A673 (cell line): ENCODE measurements around the gene NFYA. TPM values are rescaled to one million over a fixed set of nuclear protein-coding genes. Genes with fewer than 3 reads are reported as not detected.

Source experiments
- BruUV-seq: library from RNA; stranded (reverse); fragments of 400-500 nt; replicated peaks from 2 replicates; lab custom pipeline; 2021; lab: Mats Ljungman, UMichigan
- CTCF ChIA-PET: fragments of 300-600 bp; sonication (Branson Sonifier 250); formaldehyde crosslinking; loops from one replicate; lab custom pipeline; 2022; ENCODE audit warnings: antibody characterized with exemption; lab: Charles Lee
- POLR2A ChIA-PET: fragments of 300-600 bp; sonication (Branson Sonifier 250); formaldehyde crosslinking; loops from one replicate; lab custom pipeline; 2022; ENCODE audit warnings: antibody characterized with exemption; ENCODE audit not compliant: low non-redundant PET; lab: Charles Lee
- DNase-seq: peaks from one replicate; pipeline ENCODE4 v3.0.0-alpha.2; 2015; ENCODE audit warnings: low spot score
- H3K27ac ChIP-seq: fragments of 200-600 bp; sonication (generic); 2 replicates; pipeline ENCODE4 v1.5.1; 2016; ENCODE audit warnings: mixed run types, low read depth, mild to moderate bottlenecking, mixed read lengths, antibody characterized with exemption, low read length; ENCODE audit not compliant: poor library complexity, severe bottlenecking
- H3K27me3 ChIP-seq: fragments of 200-600 bp; sonication (generic); replicated peaks from 2 replicates; pipeline ENCODE4 v1.6.1; 2017; ENCODE audit warnings: mixed run types, low read depth, mild to moderate bottlenecking, mixed read lengths, antibody characterized with exemption, low read length; ENCODE audit not compliant: insufficient read depth, poor library complexity
- H3K36me3 ChIP-seq: fragments of 200-600 bp; sonication (generic); 2 replicates; pipeline ENCODE4 v1.6.1; 2016; ENCODE audit warnings: mixed run types, mild to moderate bottlenecking, mixed read lengths, antibody characterized with exemption, low read length; ENCODE audit not compliant: insufficient read depth, poor library complexity, severe bottlenecking
- H3K4me1 ChIP-seq: fragments of 200-600 bp; sonication (generic); 2 replicates; pipeline ENCODE4 v1.6.1; 2017; ENCODE audit warnings: mixed run types, mild to moderate bottlenecking, mixed read lengths, antibody characterized with exemption, low read length; ENCODE audit not compliant: insufficient read depth, poor library complexity, severe bottlenecking
- H3K4me3 ChIP-seq: fragments of 200-600 bp; sonication (generic); 2 replicates; pipeline ENCODE4 v1.5.1; 2016; ENCODE audit warnings: low read depth, mixed run types, mild to moderate bottlenecking, mixed read lengths, low read length; ENCODE audit not compliant: poor library complexity, severe bottlenecking
- H3K9me3 ChIP-seq: fragments of 200-600 bp; sonication (generic); 2 replicates; pipeline ENCODE4 v1.6.1; 2016; ENCODE audit warnings: mixed run types, low read depth, mild to moderate bottlenecking, mixed read lengths, antibody characterized with exemption, low read length; ENCODE audit not compliant: poor library complexity, severe bottlenecking
- EZH2 ChIP-seq: fragments of 200-600 bp; sonication (generic); IDR thresholded peaks from 2 replicates; pipeline ENCODE4 v1.6.1; 2017; ENCODE audit warnings: borderline replicate concordance, low read depth, mild to moderate bottlenecking, mixed read lengths, antibody characterized with exemption, low read length; ENCODE audit not compliant: poor library complexity, severe bottlenecking
- intact Hi-C: fragments of 100-400 bp; cut with micrococcal nuclease; formaldehyde crosslinking; loops from one replicate; pipeline ENCODE4 v1.10.0; 2022; ENCODE audit not compliant: unreplicated experiment
- total RNA-seq: library from RNA; stranded (reverse); gene quantifications from 2 replicates; pipeline ENCODE4 v1.2.3, GENCODE V29; 2021
- TF ChIP-seq, protein P1 (sequence below): fragments of 300-800, 200-600 bp; sonication (generic); conservative IDR thresholded peaks from 2 replicates; pipeline ENCODE4 v1.5.1; 2017; ENCODE audit warnings: low read depth, mild to moderate bottlenecking, antibody characterized with exemption, low read length, moderate library complexity, mixed read lengths

Gene NFYA
- total RNA-seq, 1 experiment from 2014 or later = 45.4 TPM

- ChIA-PET CTCF (no interaction called here), POLR2A (no interaction called here)
- intact Hi-C loops = no loop called here
- Histone ChIP-seq H3K4me3 (no peak overlapping the region), H3K27ac (no peak overlapping the region), H3K36me3 (peaks cover 78% of the 10 kb centered on the region), H3K4me1 (no peaks in the 10 kb centered on the region), H3K9me3 (no peaks in the 10 kb centered on the region), H3K27me3 (no peaks in the 10 kb centered on the region)
- DNase-seq = no peak
- BruUV-seq = no TSS peak
- TF ChIP-seq, protein P1, sequence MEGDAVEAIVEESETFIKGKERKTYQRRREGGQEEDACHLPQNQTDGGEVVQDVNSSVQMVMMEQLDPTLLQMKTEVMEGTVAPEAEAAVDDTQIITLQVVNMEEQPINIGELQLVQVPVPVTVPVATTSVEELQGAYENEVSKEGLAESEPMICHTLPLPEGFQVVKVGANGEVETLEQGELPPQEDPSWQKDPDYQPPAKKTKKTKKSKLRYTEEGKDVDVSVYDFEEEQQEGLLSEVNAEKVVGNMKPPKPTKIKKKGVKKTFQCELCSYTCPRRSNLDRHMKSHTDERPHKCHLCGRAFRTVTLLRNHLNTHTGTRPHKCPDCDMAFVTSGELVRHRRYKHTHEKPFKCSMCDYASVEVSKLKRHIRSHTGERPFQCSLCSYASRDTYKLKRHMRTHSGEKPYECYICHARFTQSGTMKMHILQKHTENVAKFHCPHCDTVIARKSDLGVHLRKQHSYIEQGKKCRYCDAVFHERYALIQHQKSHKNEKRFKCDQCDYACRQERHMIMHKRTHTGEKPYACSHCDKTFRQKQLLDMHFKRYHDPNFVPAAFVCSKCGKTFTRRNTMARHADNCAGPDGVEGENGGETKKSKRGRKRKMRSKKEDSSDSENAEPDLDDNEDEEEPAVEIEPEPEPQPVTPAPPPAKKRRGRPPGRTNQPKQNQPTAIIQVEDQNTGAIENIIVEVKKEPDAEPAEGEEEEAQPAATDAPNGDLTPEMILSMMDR = no peak
- TF ChIP-seq EZH2 = no peak
Observed at GRCh38 chr6:41088451-41088850, 15.7 kb downstream of the NFYA start.

- POLR2A ChIA-PET = no interaction called here
Observed at GRCh38 chr6:41090841-41091761, 18.3 kb downstream of the NFYA start.

DNA sequence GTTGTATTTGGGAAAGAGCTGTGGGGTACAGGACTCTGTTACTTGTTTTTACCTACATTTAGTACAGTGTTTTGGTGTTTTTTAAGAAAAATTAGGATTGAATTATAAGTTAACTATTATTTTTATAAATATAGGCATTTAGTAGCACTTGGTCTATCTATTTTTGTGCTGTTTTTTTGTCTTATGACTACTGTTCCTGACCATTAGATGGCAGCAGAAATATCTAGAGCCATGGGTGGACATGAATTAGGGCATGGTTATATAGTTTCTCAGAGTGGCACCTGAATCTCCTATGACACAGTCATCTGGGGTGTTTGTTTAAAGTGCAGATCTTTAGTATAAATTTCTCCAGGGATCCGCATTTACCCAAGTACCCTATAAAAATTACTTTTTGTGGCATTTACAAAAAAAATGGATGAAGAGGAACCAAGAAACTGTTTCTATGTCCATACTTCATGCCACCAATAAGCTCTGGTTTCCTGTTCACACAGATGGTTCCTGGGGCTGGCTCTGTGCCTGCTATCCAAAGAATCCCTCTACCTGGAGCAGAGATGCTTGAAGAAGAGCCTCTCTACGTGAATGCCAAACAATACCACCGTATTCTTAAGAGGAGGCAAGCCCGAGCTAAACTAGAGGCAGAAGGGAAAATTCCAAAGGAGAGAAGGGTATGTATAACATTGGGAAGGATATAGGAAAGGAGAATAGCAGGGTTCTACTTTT is 19.8 kb downstream of the NFYA start:
- Histone ChIP-seq H3K4me1 (no peaks in the 10 kb centered on the region), H3K27me3 (no peaks in the 10 kb centered on the region), H3K4me3 (no peak overlapping the region), H3K36me3 (peaks cover 85% of the 10 kb centered on the region), H3K27ac (no peak overlapping the region), H3K9me3 (no peaks in the 10 kb centered on the region)
- no peak for TF ChIP-seq EZH2
- TF ChIP-seq, protein P1 = peak; percentile 54; the same call in 1 of the 2 replicates
- CTCF ChIA-PET = interaction anchor here (1.4 kb wide), 1 partner anchor 90 kb away, joined by 5 read pairs; no protein-coding TSS in a partner anchor
- DNase-seq = peak; percentile 37
- BruUV-seq = no TSS peak
- POLR2A ChIA-PET = no interaction called here
- intact Hi-C loops = loop anchor here (2.0 kb wide), 1 partner anchor 226 kb away; no protein-coding TSS in a partner anchor

More at GRCh38 chr6:41090841-41091761, 18.3 kb downstream of the NFYA start:
- Histone ChIP-seq H3K9me3 (no peaks in the 10 kb centered on the region), H3K27me3 (no peaks in the 10 kb centered on the region), H3K27ac (peak overlapping the region; percentile 5), H3K36me3 (peaks cover 84% of the 10 kb centered on the region), H3K4me1 (no peaks in the 10 kb centered on the region), H3K4me3 (no peak overlapping the region)
- TF ChIP-seq EZH2 = no peak
- TF ChIP-seq, protein P1 = no peak
- BruUV-seq = no TSS peak
- intact Hi-C loops = no loop called here
- no peak for DNase-seq
- CTCF ChIA-PET = no interaction called here
